Uterus (tissue), 4 donors: ENCODE measurements around the gene CLRN1. TPM values are rescaled to one million over a fixed set of nuclear protein-coding genes. Genes with fewer than 3 reads are reported as not detected.
A peak's percentile ranks its signal among the peaks of the same experiment; 100 is the strongest.

Source experiments
- DNase-seq, 2 donors: peaks; one replicate each; pipeline ENCODE4 v3.0.0-alpha.2; 2019 to 2020
- H3K27ac ChIP-seq, 2 donors: fragments of 200-600 bp; sonication (generic); 1 replicate in 1 of 2; 2 replicates in 1 of 2; pipeline ENCODE4 v1.5.1; 2016 to 2018
- H3K27me3 ChIP-seq, 2 donors: fragments of 200-600 bp; sonication (generic); one replicate each; pipeline ENCODE4 v1.5.1; 2018 to 2019; ENCODE audit warnings: control low read depth in 1 of 2
- H3K36me3 ChIP-seq, 2 donors: fragments of 200-600 bp; sonication (generic); one replicate each; pipeline ENCODE4 v1.5.1; 2019; ENCODE audit warnings: control low read depth in 1 of 2
- H3K4me1 ChIP-seq, 2 donors: fragments of 200-600 bp; sonication (generic); one replicate each; pipeline ENCODE4 v1.5.1; 2018 to 2019; ENCODE audit warnings: control low read depth in 1 of 2
- H3K4me3 ChIP-seq, 2 donors: fragments of 200-600 bp; sonication (generic); 1 replicate in 1 of 2; 2 replicates in 1 of 2; pipeline ENCODE4 v1.5.1; 2018 to 2019; ENCODE audit warnings: mild to moderate bottlenecking in 1 of 2
- H3K9me3 ChIP-seq, 2 donors: fragments of 200-600 bp; sonication (generic); one replicate each; pipeline ENCODE4 v1.5.1; 2019; ENCODE audit warnings: control low read depth in 1 of 2
- CTCF ChIP-seq, 4 experiments: fragments of 200-600 bp in 2 of 4; fragments of 450-650 bp in 2 of 4; sonication (generic) in 2 of 4; IDR thresholded peaks; one replicate each; pipeline ENCODE4 v1.5.1; 2016 to 2019; ENCODE audit warnings: antibody characterized with exemption in 4 of 4, mild to moderate bottlenecking in 2 of 4, moderate library complexity in 1 of 4
- POLR2A ChIP-seq, 2 donors: fragments of 450-650 bp; IDR thresholded peaks; one replicate each; pipeline ENCODE4 v1.6.1; 2016; ENCODE audit warnings: antibody characterized with exemption in 2 of 2, mild to moderate bottlenecking in 1 of 2, moderate library complexity in 1 of 2
- intact Hi-C: fragments of 100-400 bp; cut with DNase I; formaldehyde crosslinking; loops from one replicate; pipeline ENCODE4 v1.15.1; 2023; ENCODE audit warnings: low total_unique reads
- total RNA-seq, 4 donors: library from RNA; depleted of rRNA in 3 of 4; stranded (reverse); fragments of >200 nt in 3 of 4; gene quantifications; one replicate each; pipeline versions ENCODE4 v1.1.0 to v1.2.4, GENCODE V29; 2014 to 2023
- donor health status: DM: yes; HTN: yes; CAD: no.

CLRN1 gene
- total RNA-seq, 4 donors from 2014 or later, result not detected

- no peaks in the 10 kb centered on the region for H3K27me3 ChIP-seq
- no peak for TF ChIP-seq POLR2A (IDR thresholded peaks at IDR 0.05)
- TF ChIP-seq CTCF (IDR thresholded peaks at IDR 0.05), result no peak
- H3K27ac ChIP-seq, result peak overlapping the region in 1 of 2 donors; percentile 17
- no peaks in the 10 kb centered on the region for H3K4me1 ChIP-seq
- intact Hi-C loops, result no loop called here
- H3K4me3 ChIP-seq, result no peak overlapping the region
- H3K9me3 ChIP-seq, result no peaks in the 10 kb centered on the region
- no peaks in the 10 kb centered on the region for H3K36me3 ChIP-seq
- no peak for DNase-seq
Observed at GRCh38 chr3:150877303-150877702, 95.2 kb downstream of the CLRN1 start.

DNA sequence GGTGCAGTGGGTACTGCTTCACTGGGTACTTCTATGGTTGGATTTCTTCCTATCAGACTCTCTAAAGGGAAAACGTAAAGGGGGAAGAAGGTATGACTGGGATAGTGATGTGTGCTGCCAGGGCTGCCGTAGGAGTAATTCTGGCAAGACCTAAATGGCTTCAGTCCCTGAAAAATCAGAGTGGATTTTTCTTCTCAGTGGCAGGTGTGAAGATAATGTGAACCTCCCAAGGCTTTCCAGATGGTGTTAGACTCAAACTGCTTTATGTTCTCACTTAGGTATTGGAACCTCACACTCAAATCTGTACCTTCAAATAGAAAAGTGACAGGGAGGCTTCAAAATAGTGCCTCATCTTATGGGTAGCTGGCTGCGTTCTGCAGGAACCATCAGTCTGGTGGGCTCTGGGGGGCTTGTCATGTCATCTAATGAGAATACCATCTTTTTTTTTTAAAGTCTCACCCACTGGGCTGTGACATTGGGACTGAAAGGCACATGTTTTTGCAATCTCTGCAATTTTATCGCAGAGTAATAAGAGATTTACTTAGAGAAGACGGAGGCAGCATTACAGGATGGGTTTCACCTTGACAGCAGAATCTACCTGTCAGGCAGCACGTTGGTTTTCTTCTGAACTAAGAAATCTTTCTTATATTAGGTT lies 95.8 kb downstream of the CLRN1 start:
- H3K4me3 ChIP-seq, result no peak overlapping the region
- no peaks in the 10 kb centered on the region for H3K27me3 ChIP-seq
- DNase-seq, result no peak
- no peak for TF ChIP-seq POLR2A (IDR thresholded peaks at IDR 0.05)
- H3K36me3 ChIP-seq, result no peaks in the 10 kb centered on the region
- intact Hi-C loops, result no loop called here
- no peaks in the 10 kb centered on the region for H3K9me3 ChIP-seq
- no peaks in the 10 kb centered on the region for H3K4me1 ChIP-seq
- H3K27ac ChIP-seq, result peak overlapping the region in 1 of 2 donors; percentile 33

Other genes starting within 250 kb of the CLRN1 start
- 10 to 100 TPM; 25.4 to 63.8 (median 43.6) TPM for gene SIAH2, start 209.6 kb downstream of the CLRN1 start, total RNA-seq
- not detected for gene MINDY4B, start 67.3 kb downstream of the CLRN1 start, total RNA-seq
- gene MED12L, start 112.9 kb upstream of the CLRN1 start, total RNA-seq, result 10 to 100 TPM in 1 of 4 donors, 1 to 10 TPM in 1, under 1 TPM in 2; 0.51 to 12.7 (median 3.1) TPM
- under 1 TPM in 2 of 4 donors, not detected in 2; 0.34 to 0.48 TPM for gene GPR171, start 230.5 kb upstream of the CLRN1 start, total RNA-seq